ENCODE data around the gene NLRP11. TPM values are rescaled to one million over a fixed set of nuclear protein-coding genes. Genes with fewer than 3 reads are reported as not detected.
A peak's percentile ranks its signal among the peaks of the same experiment; 100 is the strongest.

The NLRP11 gene
- total RNA-seq, 2 donors from 2014 or later: not detected

DNA sequence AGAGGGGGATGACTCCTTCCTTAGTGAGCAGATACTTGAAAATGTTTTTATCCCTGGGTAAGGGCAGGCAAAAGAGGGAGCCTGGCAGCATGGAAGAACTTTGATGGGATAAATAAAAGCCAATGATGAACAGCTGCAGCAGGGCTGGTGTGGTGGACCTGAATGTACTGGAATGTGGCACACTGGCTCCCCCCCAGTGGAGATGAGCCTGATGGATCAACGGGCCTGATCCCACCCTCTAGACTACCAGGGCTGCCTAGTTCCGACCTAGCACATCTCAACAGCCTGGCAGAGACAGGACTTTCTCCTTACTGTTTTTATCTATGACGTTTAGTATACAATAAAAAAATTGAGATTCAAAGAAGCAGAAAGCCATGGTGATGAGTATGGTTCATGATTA, 20.5 kb downstream of the NLRP11 start:
- DNase-seq (ENCODE audit: low spot score): no peak
- Histone ChIP-seq H3K4me3 (no peak overlapping the region), H3K4me1 (no peaks in the 10 kb centered on the region), H3K27me3 (no peaks in the 10 kb centered on the region), H3K9me3 (no peaks in the 10 kb centered on the region), H3K27ac (no peak overlapping the region), H3K36me3 (no peaks in the 10 kb centered on the region)
- no peak for TF ChIP-seq CTCF (IDR thresholded peaks at IDR 0.05)

GRCh38 chr19:55809381-55810058, 22.3 kb downstream of the NLRP11 start:
- Histone ChIP-seq H3K27ac (no peak overlapping the region), H3K36me3 (no peaks in the 10 kb centered on the region), H3K27me3 (no peaks in the 10 kb centered on the region), H3K4me3 (no peak overlapping the region), H3K9me3 (no peaks in the 10 kb centered on the region), H3K4me1 (no peaks in the 10 kb centered on the region)
- no peak for DNase-seq (ENCODE audit: low spot score)
- TF ChIP-seq CTCF (IDR thresholded peaks at IDR 0.05): peak in 1 of 2 donors; percentile 29

DNA sequence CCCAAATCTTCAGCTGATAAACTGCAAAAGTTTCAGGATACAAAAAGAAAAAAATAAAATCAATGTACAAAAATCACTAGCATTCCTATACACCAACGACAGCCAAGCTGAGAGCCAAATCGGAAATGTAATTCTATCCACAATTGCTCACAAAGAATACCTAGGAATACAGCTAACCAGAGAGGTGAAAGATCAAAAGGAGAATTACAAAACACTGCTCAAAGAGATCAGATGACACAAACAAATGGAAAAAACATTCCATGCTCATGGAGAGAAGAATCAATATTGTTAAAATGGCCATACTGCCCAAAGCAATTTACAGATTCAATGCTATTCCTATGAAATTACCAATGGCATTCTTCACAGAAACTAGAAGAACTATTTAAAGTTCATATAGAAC, 29.5 kb downstream of the NLRP11 start:
- Histone ChIP-seq H3K27ac (no peak overlapping the region), H3K4me1 (no peaks in the 10 kb centered on the region), H3K9me3 (peaks cover 0 to 7% of the 10 kb centered on the region in 2 donors), H3K27me3 (no peaks in the 10 kb centered on the region), H3K4me3 (no peak overlapping the region), H3K36me3 (no peaks in the 10 kb centered on the region)
- TF ChIP-seq CTCF (IDR thresholded peaks at IDR 0.05): no peak
- DNase-seq (ENCODE audit: low spot score): no peak

DNA sequence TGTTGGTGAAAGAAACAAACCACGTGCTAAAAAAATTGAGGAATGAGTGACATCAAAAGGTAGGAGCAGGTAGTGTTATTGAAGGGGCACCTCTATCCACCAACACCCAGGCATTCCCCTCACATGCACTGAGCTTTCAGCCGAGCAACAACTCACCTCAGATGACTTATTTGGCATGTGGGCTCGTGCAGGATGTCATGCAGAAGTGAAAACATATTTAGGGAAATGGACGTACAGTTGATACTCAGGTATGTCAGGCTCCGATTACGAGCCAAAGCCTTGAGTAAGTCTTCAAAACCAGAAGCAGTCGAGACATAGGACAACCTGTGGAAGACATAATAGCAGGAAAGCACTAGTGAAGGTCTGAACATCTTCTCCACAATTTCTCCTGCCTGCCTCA, 30.4 kb downstream of the NLRP11 start:
- Histone ChIP-seq H3K36me3 (no peaks in the 10 kb centered on the region), H3K9me3 (peaks cover 0 to 7% of the 10 kb centered on the region in 2 donors), H3K27ac (no peak overlapping the region), H3K4me1 (no peaks in the 10 kb centered on the region), H3K27me3 (no peaks in the 10 kb centered on the region), H3K4me3 (no peak overlapping the region)
- TF ChIP-seq CTCF (IDR thresholded peaks at IDR 0.05): no peak
- DNase-seq (ENCODE audit: low spot score): no peak

DNA sequence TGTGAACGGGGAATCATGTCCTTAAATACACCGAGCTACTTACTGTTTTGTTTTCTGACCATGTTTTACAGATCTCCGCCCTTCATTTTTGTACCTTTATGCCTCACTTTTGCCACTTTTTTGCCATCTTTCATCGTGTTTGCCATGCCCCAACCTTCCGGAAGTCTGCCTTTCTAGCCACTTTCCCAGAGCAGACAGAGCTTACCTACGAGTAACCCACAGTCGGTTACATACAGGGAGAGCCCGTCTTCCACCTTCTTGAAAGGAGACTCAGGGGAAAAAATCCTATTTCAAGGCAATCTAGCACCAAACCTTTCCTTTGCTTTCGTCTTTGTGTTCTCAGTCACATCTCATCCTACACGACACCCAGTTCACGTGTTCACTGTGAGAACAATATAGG, 36.8 kb downstream of the NLRP11 start:
- no peak overlapping the region for H3K27ac ChIP-seq
- H3K4me1 ChIP-seq: no peaks in the 10 kb centered on the region
- H3K4me3 ChIP-seq: no peak overlapping the region
- no peaks in the 10 kb centered on the region for H3K36me3 ChIP-seq
- H3K9me3 ChIP-seq: no peaks in the 10 kb centered on the region
- H3K27me3 ChIP-seq: no peaks in the 10 kb centered on the region
- TF ChIP-seq CTCF (IDR thresholded peaks at IDR 0.05): no peak
- DNase-seq (ENCODE audit: low spot score): no peak

GRCh38 chr19:55781112-55781511, 50.7 kb downstream of the NLRP11 start:
- H3K4me3 ChIP-seq: no peak overlapping the region
- no peaks in the 10 kb centered on the region for H3K4me1 ChIP-seq
- H3K27me3 ChIP-seq: no peaks in the 10 kb centered on the region
- H3K36me3 ChIP-seq: no peaks in the 10 kb centered on the region
- H3K27ac ChIP-seq: no peak overlapping the region
- no peak for DNase-seq (ENCODE audit: low spot score)
- H3K9me3 ChIP-seq: no peaks in the 10 kb centered on the region
- TF ChIP-seq CTCF (IDR thresholded peaks at IDR 0.05): no peak
